ENCODE measurements around the gene COL11A2. TPM values are rescaled to one million over a fixed set of nuclear protein-coding genes. Genes with fewer than 3 reads are reported as not detected.

Gene COL11A2
- total and polyA plus RNA-seq, 2 of the 13 experiments (the other 11 are each of a cell fraction or from before 2014, with no cell fraction given), result 0.55 TPM

GRCh38 chr6:33198159-33198852, 6.0 kb upstream of the COL11A2 start (continued):
- no peak for TF ChIP-seq NR2F2 (IDR thresholded peaks at IDR 0.05; ENCODE audit: borderline replicate concordance, low read depth)
- no peak for TF ChIP-seq THAP7 (CRISPR knock-in tag; IDR thresholded peaks at IDR 0.05)
- peak; percentile 93 for TF ChIP-seq ZNF710 (CRISPR knock-in tag; IDR thresholded peaks at IDR 0.05; ENCODE audit: borderline replicate concordance)
- no peak for TF ChIP-seq SRSF4 (IDR thresholded peaks at IDR 0.05; ENCODE audit: low read depth, low read length, poor library complexity, severe bottlenecking)
- peak; percentile 95 for TF ChIP-seq RXRA (CRISPR knock-in tag; IDR thresholded peaks at IDR 0.05)
- no peak for TF ChIP-seq ZBTB38 (CRISPR knock-in tag; IDR thresholded peaks at IDR 0.05)
- no peak for TF ChIP-seq NFIC (IDR thresholded peaks at IDR 0.05; ENCODE audit: low read length)
- TF ChIP-seq FOXM1 (CRISPR knock-in tag; IDR thresholded peaks at IDR 0.05), result no peak
- TF ChIP-seq ZNF740 (CRISPR knock-in tag; IDR thresholded peaks at IDR 0.05), result 0 out of 2 replicates have a peak, but pooled peaks have one; percentile 50
- no peak for TF ChIP-seq ISX (CRISPR knock-in tag; conservative IDR thresholded peaks at IDR 0.05)
- no peak for TF ChIP-seq AFF4 (CRISPR knock-in tag; IDR thresholded peaks at IDR 0.05)
- TF ChIP-seq ETV6 (CRISPR knock-in tag; conservative IDR thresholded peaks at IDR 0.05), result no peak
- TF ChIP-seq KDM4B (CRISPR knock-in tag; IDR thresholded peaks at IDR 0.05), result peak; percentile 83
- no peak for TF ChIP-seq ATF7 (IDR thresholded peaks at IDR 0.05)
- TF ChIP-seq ATF7 (CRISPR knock-in tag; IDR thresholded peaks at IDR 0.05), result peak; percentile 51; the same call in 1 of the 2 replicates
- TF ChIP-seq MTERF4 (CRISPR knock-in tag; IDR thresholded peaks at IDR 0.05), result no peak
- TF ChIP-seq TARDBP (CRISPR knock-in tag; IDR thresholded peaks at IDR 0.05), result peak; percentile 93; the same call in 1 of the 2 replicates
- no peak for TF ChIP-seq NONO (IDR thresholded peaks at IDR 0.05)
- TF ChIP-seq NONO (CRISPR knock-in tag; conservative IDR thresholded peaks at IDR 0.05), result peak; percentile 73; the same call in 1 of the 2 replicates
- TF ChIP-seq E2F2 (CRISPR knock-in tag; IDR thresholded peaks at IDR 0.05; ENCODE audit: borderline replicate concordance), result no peak
- no peak for TF ChIP-seq TEAD2 (CRISPR knock-in tag; IDR thresholded peaks at IDR 0.05)
- TF ChIP-seq RFX1 (IDR thresholded peaks at IDR 0.05), result no peak
